GM06990 (cell line): Measurements from ENCODE around the gene MOV10L1.

ENCODE experiments used
- DNase-seq: peaks from one replicate; pipeline ENCODE4 v3.0.0-alpha.2; 2011; ENCODE audit not compliant: insufficient read length; ENCODE audit errors: extremely low read depth
- H3K27me3 ChIP-seq: replicated peaks from 2 replicates; pipeline ENCODE4 v1.6.0; 2011; ENCODE audit warnings: low read length; ENCODE audit not compliant: control insufficient read depth, insufficient read depth
- H3K36me3 ChIP-seq: 2 replicates; pipeline ENCODE4 v1.5.1; 2011; ENCODE audit warnings: low read length; ENCODE audit not compliant: control insufficient read depth, insufficient read depth
- H3K4me3 ChIP-seq: replicated peaks from 2 replicates; pipeline ENCODE4 v1.5.1; 2011; ENCODE audit warnings: low read depth, mild to moderate bottlenecking, control low read depth, low read length
- CTCF ChIP-seq: IDR thresholded peaks from 2 replicates; pipeline ENCODE4 v1.5.1; 2011; ENCODE audit warnings: low read length, control low read depth, mild to moderate bottlenecking, inconsistent platforms; ENCODE audit not compliant: insufficient read depth, poor library complexity, severe bottlenecking

Gene MOV10L1

DNA sequence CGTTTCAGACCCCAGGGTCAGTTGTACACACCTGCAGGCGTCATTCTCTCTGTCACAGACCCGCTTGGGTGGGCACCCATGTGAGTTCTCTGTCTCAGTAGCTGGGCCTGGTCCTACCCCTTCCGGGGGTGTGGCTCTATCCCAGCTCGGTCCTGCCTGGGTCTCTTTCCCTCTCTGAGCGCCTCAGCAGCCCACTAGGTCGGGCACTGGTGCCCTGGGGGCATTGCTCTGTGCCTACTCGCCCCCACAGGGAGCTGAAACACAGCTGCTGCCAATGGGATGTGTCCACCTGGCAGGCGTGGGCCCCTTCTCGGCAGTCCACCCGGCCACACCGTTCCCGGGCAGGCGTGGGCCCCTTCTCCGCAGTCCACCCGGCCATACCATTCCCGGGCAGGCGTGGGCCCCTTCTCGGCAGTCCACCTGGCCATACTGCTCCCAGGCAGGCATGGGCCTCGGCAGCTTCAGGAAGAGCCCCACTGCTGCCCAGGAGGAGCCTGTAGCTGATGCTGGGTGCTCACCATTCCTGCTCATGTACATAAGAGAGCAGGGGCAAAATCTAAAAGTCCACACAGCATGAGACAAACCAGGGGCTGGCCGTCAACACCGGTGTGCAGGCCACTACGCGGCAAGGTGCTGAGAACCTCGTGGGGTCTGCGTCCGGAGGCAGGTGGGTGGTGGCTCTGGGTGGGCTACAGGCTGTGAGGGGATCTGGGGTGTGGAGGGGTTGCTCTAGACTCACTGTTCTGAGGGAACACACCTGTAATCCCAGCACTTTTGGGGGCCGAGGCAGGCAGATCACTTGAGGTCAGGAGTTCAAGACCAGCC is 16.9 kb upstream of the MOV10L1 start:
- Histone ChIP-seq H3K36me3 (no peaks in the 10 kb centered on the region), H3K27me3 (no peaks in the 10 kb centered on the region; the same call in 1 of the 2 replicates), H3K4me3 (no peak overlapping the region)
- TF ChIP-seq CTCF: no peak
- no peak for DNase-seq

GRCh38 chr22:50074056-50074455 is 15.8 kb upstream of the MOV10L1 start:
- TF ChIP-seq CTCF: no peak

GRCh38 chr22:50074551-50075530 is 15.0 kb upstream of the MOV10L1 start:
- H3K36me3 ChIP-seq: no peaks in the 10 kb centered on the region
- H3K4me3 ChIP-seq: no peak overlapping the region
- DNase-seq: no peak
- no peaks in the 10 kb centered on the region; the same call in 1 of the 2 replicates for H3K27me3 ChIP-seq
- no peak for TF ChIP-seq CTCF

More at GRCh38 chr22:50074056-50074455, 15.8 kb upstream of the MOV10L1 start:
- Histone ChIP-seq H3K27me3 (no peaks in the 10 kb centered on the region; the same call in 1 of the 2 replicates), H3K4me3 (no peak overlapping the region), H3K36me3 (no peaks in the 10 kb centered on the region)
- no peak for DNase-seq

DNA sequence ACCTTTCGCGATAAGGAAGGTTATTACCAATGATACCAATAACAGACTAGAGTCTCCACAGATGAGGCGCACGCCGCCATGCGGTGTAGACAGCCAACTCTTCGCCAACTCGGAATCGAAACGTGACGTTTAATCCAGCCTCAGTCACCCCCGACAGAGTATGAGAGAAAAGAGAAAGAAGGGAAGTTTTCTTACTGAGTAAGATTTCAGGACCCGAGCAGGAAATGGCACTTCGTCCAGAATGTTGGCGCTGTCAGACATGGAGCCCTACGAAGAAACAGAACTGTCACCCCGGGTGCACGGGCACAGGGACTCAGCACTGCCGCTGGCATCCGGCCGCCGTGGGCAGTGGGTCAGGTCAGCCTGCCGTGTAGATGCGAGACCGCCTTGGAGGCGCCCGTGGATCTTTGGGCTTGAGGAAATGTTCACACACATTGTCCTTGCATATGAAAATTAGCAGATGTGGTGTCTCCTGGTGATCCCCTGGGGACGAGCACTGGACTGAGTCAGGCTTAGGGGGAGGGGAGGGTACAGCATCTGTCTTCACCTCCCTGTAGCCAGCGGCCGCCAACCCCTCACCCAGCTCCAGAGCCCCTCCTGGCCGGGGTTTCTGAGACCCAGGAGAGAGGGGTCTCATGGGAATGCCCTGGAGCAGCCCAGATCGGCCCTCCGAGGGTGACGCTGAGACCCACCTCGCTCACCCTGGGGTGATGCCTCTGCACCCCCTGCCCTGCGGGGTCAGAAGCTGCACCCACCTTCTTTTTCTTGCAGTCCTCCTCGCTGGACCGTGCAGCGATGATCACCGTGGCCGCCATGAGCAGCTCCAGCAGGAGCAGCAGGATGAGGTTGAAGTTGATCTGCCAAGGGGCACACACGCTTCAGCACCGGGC is 12.9 kb upstream of the MOV10L1 start:
- no peaks in the 10 kb centered on the region for H3K36me3 ChIP-seq
- DNase-seq: no peak
- no peak for TF ChIP-seq CTCF
- H3K27me3 ChIP-seq: peaks cover 3% of the 10 kb centered on the region
- H3K4me3 ChIP-seq: no peak overlapping the region

- no peak for TF ChIP-seq CTCF
- Histone ChIP-seq H3K27me3 (peaks cover 3% of the 10 kb centered on the region), H3K36me3 (no peaks in the 10 kb centered on the region), H3K4me3 (no peak overlapping the region)
- DNase-seq: no peak
Measured at GRCh38 chr22:50078246-50078645, 11.6 kb upstream of the MOV10L1 start.
